Brain microvascular endothelial cell (primary cell): ENCODE data around the gene WSB2.

Experiments used
- DNase-seq: peaks from one replicate; pipeline ENCODE4 v3.0.0-alpha.2; 2020
- H3K27ac ChIP-seq: fragments of 250-450 bp; sonication (Bioruptor Pico); 2 replicates; pipeline ENCODE4 v1.5.1; 2020; ENCODE audit warnings: mild to moderate bottlenecking, moderate library complexity
- H3K27me3 ChIP-seq: fragments of 250-450 bp; sonication (Bioruptor Pico); replicated peaks from 2 replicates; pipeline ENCODE4 v1.5.1; 2020; ENCODE audit warnings: mild to moderate bottlenecking
- H3K36me3 ChIP-seq: fragments of 250-450 bp; sonication (Bioruptor Pico); replicated peaks from 2 replicates; pipeline ENCODE4 v1.5.1; 2020; ENCODE audit warnings: mild to moderate bottlenecking
- H3K4me3 ChIP-seq: 2 replicates; pipeline ENCODE4 v1.5.1; 2011; ENCODE audit warnings: low read depth, mild to moderate bottlenecking, control low read depth, low read length, moderate library complexity
- CTCF ChIP-seq: IDR thresholded peaks from 2 replicates; pipeline ENCODE4 v1.5.1; 2011; ENCODE audit warnings: low read depth, mild to moderate bottlenecking, moderate library complexity, low read length, control low read depth, inconsistent platforms; ENCODE audit errors: missing control alignments
- in situ Hi-C: cut with HindIII; loops from 2 replicates; pipeline ENCODE4 v1.10.0; 2017; ENCODE audit warnings: low sequenced_read_pairs, low pct_ligation_motif_present

WSB2 gene

GRCh38 chr12:118061011-118061872 lies at the start of gene WSB2:
Gene WSB2 (minus strand): TSS chr12:118061179. CDS start chr12:118061048, 131 bp downstream.
- in situ Hi-C loops = no loop called here
- TF ChIP-seq CTCF = no peak
- Histone ChIP-seq H3K27ac (peak within 1 kb of the TSS; percentile 78), H3K4me3 (peak within 1 kb of the TSS; percentile 79), H3K27me3 (no peaks in the 10 kb centered on the region), H3K36me3 (no peaks in the 10 kb centered on the region)
- peak; percentile 48 for DNase-seq

DNA sequence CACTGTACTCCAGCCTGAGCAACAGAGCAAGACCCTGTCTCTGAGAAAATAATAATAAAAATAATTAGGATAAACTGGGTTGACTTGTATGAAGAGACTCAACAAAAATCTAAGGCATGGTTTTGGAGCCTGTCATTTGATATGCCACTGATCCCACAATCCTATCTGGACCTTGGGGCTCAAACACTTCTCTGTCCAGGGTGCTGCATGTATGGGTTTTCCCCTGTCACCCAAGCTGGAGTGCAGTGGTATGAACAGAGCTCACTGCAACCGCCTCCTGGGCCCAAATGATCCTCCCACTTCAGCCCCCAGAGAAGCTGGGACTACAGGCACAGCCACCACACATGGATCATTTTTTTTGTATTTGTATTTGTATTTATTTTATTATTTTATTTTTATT lies 48.1 kb upstream of the WSB2 start:
- no peak for TF ChIP-seq CTCF
- in situ Hi-C loops = no loop called here
- no peak for DNase-seq

DNA sequence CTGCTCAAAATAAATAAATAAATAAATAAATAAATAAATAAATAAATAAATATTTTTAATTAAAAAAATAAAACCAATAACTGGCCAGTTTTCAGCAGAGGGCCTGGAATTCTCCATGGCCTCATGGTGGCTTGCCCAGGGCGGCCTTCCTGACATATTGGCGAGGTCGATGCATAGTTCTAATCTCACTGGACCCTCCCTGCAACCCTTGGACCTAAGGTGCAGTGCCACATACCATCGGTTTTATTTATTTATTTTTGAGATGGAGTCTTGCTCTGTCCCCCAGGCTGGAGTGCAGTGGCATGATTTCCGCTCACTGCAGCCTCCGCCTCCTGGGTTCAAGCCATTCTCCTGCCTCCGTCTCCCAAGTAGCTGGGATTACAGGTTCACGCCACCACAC lies 46.7 kb upstream of the WSB2 start:
- no peak for TF ChIP-seq CTCF
- DNase-seq = no peak
- Histone ChIP-seq H3K36me3 (no peaks in the 10 kb centered on the region), H3K4me3 (no peak overlapping the region), H3K27ac (no peak overlapping the region), H3K27me3 (no peaks in the 10 kb centered on the region)
- in situ Hi-C loops = no loop called here

More for the DNA sequence above, 48.1 kb upstream of the WSB2 start:
- Histone ChIP-seq H3K27ac (no peak overlapping the region), H3K36me3 (no peaks in the 10 kb centered on the region), H3K4me3 (no peak overlapping the region), H3K27me3 (no peaks in the 10 kb centered on the region)

- Histone ChIP-seq H3K36me3 (no peaks in the 10 kb centered on the region), H3K27me3 (no peaks in the 10 kb centered on the region), H3K27ac (no peak overlapping the region), H3K4me3 (no peak overlapping the region)
- in situ Hi-C loops = no loop called here
- no peak for DNase-seq
- no peak for TF ChIP-seq CTCF
These were observed 46.0 kb upstream of the WSB2 start for GRCh38 chr12:118107011-118107410.

DNA sequence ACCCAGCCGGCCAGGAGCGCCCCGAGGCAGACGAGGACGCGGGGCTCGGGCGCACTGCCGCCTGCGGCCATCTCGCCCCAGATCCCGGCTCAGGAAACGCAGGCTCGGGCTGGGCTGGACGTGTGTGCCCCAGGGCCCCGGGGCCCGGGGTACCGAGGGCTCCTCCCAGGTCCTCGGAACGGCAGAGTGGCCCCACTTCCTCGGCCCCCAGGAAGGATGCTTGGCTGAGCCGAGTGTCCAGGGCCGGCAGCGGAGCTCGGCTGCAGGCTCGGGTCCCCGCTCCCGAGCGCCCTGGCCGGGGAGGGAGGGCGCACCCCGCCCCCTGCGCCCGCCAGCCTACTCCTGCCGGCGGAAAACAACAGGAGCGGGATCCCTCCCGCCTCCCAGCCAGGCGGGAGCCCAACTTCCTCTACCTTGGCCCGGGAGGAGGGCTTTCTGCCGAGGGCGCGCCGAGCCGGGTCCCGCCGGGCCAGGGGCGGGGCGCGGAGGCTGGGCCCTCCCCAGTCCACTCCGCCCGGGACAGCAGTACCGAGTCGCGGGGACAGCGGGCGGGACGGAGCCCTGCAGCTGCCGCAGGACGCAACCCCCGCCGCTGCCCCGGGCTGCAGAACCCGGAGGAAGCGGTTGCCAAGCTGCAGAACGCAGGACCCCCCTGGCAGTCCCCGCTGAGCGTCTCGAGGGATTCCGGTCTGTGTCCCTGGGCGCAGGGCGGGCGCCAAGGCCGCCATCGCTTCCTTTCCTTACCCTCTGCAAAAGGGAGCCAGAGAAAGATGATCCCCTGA lies 42.8 kb upstream of the WSB2 start, which contains the start of gene VSIG10:
VSIG10 (minus strand) TSS at position 411 of the 782 bp plus-strand sequence; CDS start at position 71, 340 bp downstream.
- no peaks in the 10 kb centered on the region for H3K27me3 ChIP-seq
- in situ Hi-C loops = no loop called here
- no peaks in the 10 kb centered on the region for H3K36me3 ChIP-seq
- DNase-seq = no peak
- TF ChIP-seq CTCF = no peak
- no peak within 1 kb of the TSS for H3K27ac ChIP-seq
- H3K4me3 ChIP-seq = peak within 1 kb of the TSS; percentile 71
